PC-9 (cell line): ENCODE results near the gene GMDS.

Source experiments
- EZH2 ChIP-seq: fragments of 200-600 bp; sonication (generic); IDR thresholded peaks from 2 replicates; pipeline ENCODE4 v1.8.0; 2017; ENCODE audit warnings: antibody characterized with exemption, low read depth
- TF ChIP-seq, protein P1 (sequence below): fragments of 200-600 bp; sonication (generic); conservative IDR thresholded peaks from 2 replicates; pipeline ENCODE4 v1.6.1; 2017; ENCODE audit warnings: mixed run types, antibody characterized with exemption, mild to moderate bottlenecking, moderate library complexity

GRCh38 chr6:1795910-1796309 lies 449.5 kb downstream of the GMDS start:
- TF ChIP-seq EZH2: no peak
- TF ChIP-seq, protein P1, sequence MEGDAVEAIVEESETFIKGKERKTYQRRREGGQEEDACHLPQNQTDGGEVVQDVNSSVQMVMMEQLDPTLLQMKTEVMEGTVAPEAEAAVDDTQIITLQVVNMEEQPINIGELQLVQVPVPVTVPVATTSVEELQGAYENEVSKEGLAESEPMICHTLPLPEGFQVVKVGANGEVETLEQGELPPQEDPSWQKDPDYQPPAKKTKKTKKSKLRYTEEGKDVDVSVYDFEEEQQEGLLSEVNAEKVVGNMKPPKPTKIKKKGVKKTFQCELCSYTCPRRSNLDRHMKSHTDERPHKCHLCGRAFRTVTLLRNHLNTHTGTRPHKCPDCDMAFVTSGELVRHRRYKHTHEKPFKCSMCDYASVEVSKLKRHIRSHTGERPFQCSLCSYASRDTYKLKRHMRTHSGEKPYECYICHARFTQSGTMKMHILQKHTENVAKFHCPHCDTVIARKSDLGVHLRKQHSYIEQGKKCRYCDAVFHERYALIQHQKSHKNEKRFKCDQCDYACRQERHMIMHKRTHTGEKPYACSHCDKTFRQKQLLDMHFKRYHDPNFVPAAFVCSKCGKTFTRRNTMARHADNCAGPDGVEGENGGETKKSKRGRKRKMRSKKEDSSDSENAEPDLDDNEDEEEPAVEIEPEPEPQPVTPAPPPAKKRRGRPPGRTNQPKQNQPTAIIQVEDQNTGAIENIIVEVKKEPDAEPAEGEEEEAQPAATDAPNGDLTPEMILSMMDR: no peak
